Psoas muscle (tissue), 8 donors: ENCODE data around the gene CYRIA. TPM values are rescaled to one million over a fixed set of nuclear protein-coding genes. Genes with fewer than 3 reads are reported as not detected.

Source experiments
- ATAC-seq, 4 donors: fragments of 200-7000 bp; cut with Tn5 transposase; one replicate each; pipeline ENCODE4 v1.9.1; 2020; ENCODE audit warnings: moderate library complexity in 3 of 4, mild to moderate bottlenecking in 2 of 4
- DNase-seq, 2 donors: peaks; one replicate each; pipeline ENCODE4 v3.0.0-alpha.2; 2020
- H3K27ac ChIP-seq: fragments of 200-600 bp; one replicate; pipeline ENCODE4 v1.8.0; 2022
- H3K27me3 ChIP-seq, 3 donors: fragments of 200-600 bp in 1 of 3; one replicate each; pipeline versions ENCODE4 v1.6.1 to v1.8.0; 2013 to 2022; ENCODE audit warnings: low read length in 2 of 3, mild to moderate bottlenecking in 2 of 3, moderate library complexity in 1 of 3; ENCODE audit not compliant: insufficient read depth in 3 of 3
- H3K36me3 ChIP-seq, 2 donors: fragments of 200-600 bp in 1 of 2; one replicate each; pipeline versions ENCODE4 v1.6.1 to v1.8.0; 2013 to 2022; ENCODE audit warnings: low read depth in 1 of 2, mild to moderate bottlenecking in 1 of 2, moderate library complexity in 1 of 2; ENCODE audit not compliant: insufficient read depth in 1 of 2
- H3K4me1 ChIP-seq: fragments of 200-600 bp; one replicate; pipeline ENCODE4 v1.8.0; 2022
- H3K4me3 ChIP-seq: fragments of 200-600 bp; one replicate; pipeline ENCODE4 v1.8.0; 2022; ENCODE audit warnings: mild to moderate bottlenecking
- H3K9me3 ChIP-seq: fragments of 200-600 bp; one replicate; pipeline ENCODE4 v1.8.0; 2022
- WGBS, 3 donors: extraction: QIAGEN DNeasy Blood & Tissue Kit; methylation state at CpG; one replicate each; pipeline versions ENCODE4 v1.1.6 to v1.1.7; 2013; 5-methylcytosine and 5-hydroxymethylcytosine counted together
- intact Hi-C, 2 donors: fragments of 100-400 bp; cut with DNase I; formaldehyde crosslinking; loops; one replicate each; pipeline versions ENCODE4 v1.11.0 to v1.14.2; 2022
- polyA plus RNA-seq, 3 donors: library from polyadenylated mRNA; stranded (reverse); fragments of 200-250 nt; gene quantifications; one replicate each; pipeline ENCODE4 v1.2.3, GENCODE V29; 2013
- total RNA-seq, 4 donors: library from RNA; stranded (reverse); fragmentation: NEBNext Ultra II Directional in 2 of 4; extraction: Animal tissue kit (Norgen Biotek cat#: 25700) in 2 of 4; gene quantifications; one replicate each; pipeline versions ENCODE4 v1.2.1 to v1.2.4, GENCODE V29; 2021 to 2023
- TF ChIP-seq, protein P1 (sequence below): fragments of 200-600 bp; IDR thresholded peaks from one replicate; pipeline ENCODE4 v1.8.0; 2022; ENCODE audit warnings: antibody characterized with exemption
- donor health status: healthy with polysubstance abuse.
- donor health status: DM: no; HTN: no; CAD: no; lungs with moderate emphysema.
- donor health status: Bipolar disorder and iron deficiency.
- donor health status: healthy.
- donor health status: DM: yes; HTN: yes; CAD: no.
- donor health status: DM: no; HTN: no; CAD: no.
- donor health status: DM: no; HTN: no; CAD: no.
- donor health status: DM: yes; HTN: yes; CAD: no.

The CYRIA gene
- total and polyA plus RNA-seq, 7 donors = 3.8 to 16.8 (median 9.5) TPM

DNA sequence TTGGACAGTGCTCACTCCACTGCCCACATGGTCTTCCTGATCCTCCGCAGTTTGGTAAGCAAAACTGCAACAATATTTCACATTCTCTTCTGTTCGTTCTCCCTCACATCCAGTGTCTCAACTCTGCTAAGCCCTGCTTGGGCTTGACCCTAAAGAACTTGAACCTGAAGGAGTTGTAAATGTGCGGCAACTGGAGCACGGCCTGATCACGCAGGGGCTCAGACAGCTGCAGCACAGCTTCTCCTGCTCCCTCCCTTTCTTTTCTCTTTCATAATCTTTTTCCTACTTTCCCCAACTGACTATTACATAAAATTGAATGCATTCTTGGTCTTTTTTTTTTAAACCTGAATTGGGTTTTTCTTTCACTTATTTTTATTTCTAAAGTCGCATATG, 10.2 kb downstream of the CYRIA start:
- Histone ChIP-seq H3K9me3 (no peaks in the 10 kb centered on the region), H3K36me3 (no peaks in the 10 kb centered on the region), H3K27me3 (no peaks in the 10 kb centered on the region), H3K4me3 (no peak overlapping the region), H3K27ac (peak overlapping the region; percentile 96), H3K4me1 (peaks cover 92% of the 10 kb centered on the region)
- peak in 1 of 2 donors; percentile 64 for DNase-seq
- 46 to 66% (median 54%) methylated on average over 6 of the region's 6 CpGs for WGBS, 3 donors
- ATAC-seq = peak in 1 of 4 donors; percentile 40
- TF ChIP-seq, protein P1, sequence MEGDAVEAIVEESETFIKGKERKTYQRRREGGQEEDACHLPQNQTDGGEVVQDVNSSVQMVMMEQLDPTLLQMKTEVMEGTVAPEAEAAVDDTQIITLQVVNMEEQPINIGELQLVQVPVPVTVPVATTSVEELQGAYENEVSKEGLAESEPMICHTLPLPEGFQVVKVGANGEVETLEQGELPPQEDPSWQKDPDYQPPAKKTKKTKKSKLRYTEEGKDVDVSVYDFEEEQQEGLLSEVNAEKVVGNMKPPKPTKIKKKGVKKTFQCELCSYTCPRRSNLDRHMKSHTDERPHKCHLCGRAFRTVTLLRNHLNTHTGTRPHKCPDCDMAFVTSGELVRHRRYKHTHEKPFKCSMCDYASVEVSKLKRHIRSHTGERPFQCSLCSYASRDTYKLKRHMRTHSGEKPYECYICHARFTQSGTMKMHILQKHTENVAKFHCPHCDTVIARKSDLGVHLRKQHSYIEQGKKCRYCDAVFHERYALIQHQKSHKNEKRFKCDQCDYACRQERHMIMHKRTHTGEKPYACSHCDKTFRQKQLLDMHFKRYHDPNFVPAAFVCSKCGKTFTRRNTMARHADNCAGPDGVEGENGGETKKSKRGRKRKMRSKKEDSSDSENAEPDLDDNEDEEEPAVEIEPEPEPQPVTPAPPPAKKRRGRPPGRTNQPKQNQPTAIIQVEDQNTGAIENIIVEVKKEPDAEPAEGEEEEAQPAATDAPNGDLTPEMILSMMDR = no peak
- intact Hi-C loops = loop anchor here in 1 of 2 donors (5.0 kb wide), 1 partner anchor 72 kb away; no protein-coding TSS in a partner anchor

DNA sequence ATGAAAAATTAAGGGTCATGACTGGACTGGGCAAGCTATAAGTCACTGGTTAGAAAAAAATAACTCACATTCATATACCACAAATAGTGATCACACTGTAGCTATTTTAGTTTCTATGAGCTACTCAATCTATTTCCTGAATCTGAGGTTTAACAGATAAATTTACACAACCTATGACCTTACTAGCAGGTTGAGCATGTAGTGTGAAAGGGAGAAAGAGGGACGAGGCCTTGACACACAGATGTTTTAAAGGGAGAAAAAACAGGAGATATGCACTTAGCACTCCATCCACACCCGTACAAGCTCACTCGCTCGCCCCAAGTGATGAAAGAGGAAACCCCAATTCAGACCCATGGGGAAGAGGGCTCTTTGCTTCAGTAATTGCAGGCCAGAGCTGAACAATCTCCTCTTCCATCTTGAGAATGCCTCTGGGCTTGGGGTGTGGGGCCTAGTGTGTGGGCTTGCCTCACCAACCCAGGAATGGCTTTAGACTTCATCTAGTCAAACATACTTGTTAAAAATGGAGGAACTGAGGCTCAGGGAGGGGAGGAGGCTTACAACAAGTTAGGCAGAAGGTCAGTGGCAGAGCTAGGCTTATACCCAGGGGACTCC, 10.7 kb downstream of the CYRIA start:
- no peaks in the 10 kb centered on the region for H3K27me3 ChIP-seq
- intact Hi-C loops = loop anchor here in 1 of 2 donors (5.0 kb wide), 1 partner anchor 72 kb away; no protein-coding TSS in a partner anchor
- peak overlapping the region; percentile 96 for H3K27ac ChIP-seq
- H3K4me1 ChIP-seq = peaks cover 93% of the 10 kb centered on the region
- no peaks in the 10 kb centered on the region for H3K36me3 ChIP-seq
- WGBS, 3 donors = 55 to 81% (median 55%) methylated on average over 4 of the region's 4 CpGs
- TF ChIP-seq, protein P1 = no peak
- H3K9me3 ChIP-seq = no peaks in the 10 kb centered on the region
- ATAC-seq (peak in 1 of 4 donors; percentile 15), DNase-seq (no peak)
- H3K4me3 ChIP-seq = no peak overlapping the region

DNA sequence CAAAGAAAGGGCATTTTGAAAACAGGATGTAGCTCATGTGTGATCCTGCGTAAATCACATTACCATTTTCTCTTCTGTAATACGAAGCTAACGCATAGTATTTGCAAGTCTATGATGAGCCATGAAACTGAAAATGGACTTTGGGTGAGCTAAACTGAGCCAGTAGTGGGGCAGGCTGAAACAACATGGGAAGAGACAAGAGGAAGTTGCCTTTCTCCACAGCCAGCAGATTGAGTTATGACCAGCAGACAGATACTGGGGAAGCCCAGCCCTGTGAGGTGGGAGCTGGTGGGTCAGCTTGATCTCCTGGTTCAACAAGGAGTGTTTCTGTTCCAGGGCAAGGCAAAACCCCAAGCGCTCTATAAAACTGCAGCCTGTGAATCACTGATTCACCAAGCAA, 11.8 kb downstream of the CYRIA start:
- 78 to 91% (median 83%) methylated on average over 4 of the region's 4 CpGs for WGBS, 3 donors
- DNase-seq (no peak), ATAC-seq (no peak)
- H3K4me1 ChIP-seq = peaks cover 94% of the 10 kb centered on the region
- intact Hi-C loops = no loop called here
- TF ChIP-seq, protein P1 = no peak
- H3K9me3 ChIP-seq = no peaks in the 10 kb centered on the region
- H3K27ac ChIP-seq = peak overlapping the region; percentile 96
- no peaks in the 10 kb centered on the region for H3K27me3 ChIP-seq
- no peaks in the 10 kb centered on the region for H3K36me3 ChIP-seq
- no peak overlapping the region for H3K4me3 ChIP-seq

DNA sequence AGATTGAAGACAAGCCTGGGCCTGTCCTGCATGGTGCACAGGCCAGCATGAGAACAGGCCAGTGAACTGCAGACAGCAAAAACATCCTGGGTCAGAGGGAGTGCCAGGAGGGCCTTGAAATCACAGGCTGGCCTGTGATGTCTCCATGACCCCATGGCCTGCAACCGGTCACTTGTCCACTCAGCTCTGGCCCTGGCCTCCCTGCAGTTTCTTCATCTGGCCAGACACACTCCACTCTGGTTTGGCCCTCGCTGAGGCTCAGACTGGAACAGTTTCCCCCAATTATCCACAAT, 12.6 kb downstream of the CYRIA start:
- ATAC-seq = peak; percentile 16 to 43 (median 33)
- DNase-seq = peak; percentile 63 to 80
- 29 to 49% (median 42%) methylated on average over 2 of the region's 2 CpGs for WGBS, 3 donors
- Histone ChIP-seq H3K36me3 (no peaks in the 10 kb centered on the region), H3K9me3 (no peaks in the 10 kb centered on the region), H3K4me3 (no peak overlapping the region), H3K4me1 (peaks cover 86% of the 10 kb centered on the region), H3K27ac (peak overlapping the region; percentile 96), H3K27me3 (no peaks in the 10 kb centered on the region)
- TF ChIP-seq, protein P1 = no peak
- intact Hi-C loops = no loop called here
